Measurements from ENCODE around the gene RAPH1.
"Not testable (repeated sequence)": the region's sequence is repeated elsewhere in the genome, so short reads cannot be mapped to it uniquely, and the experiment has no call there.

The RAPH1 gene

DNA sequence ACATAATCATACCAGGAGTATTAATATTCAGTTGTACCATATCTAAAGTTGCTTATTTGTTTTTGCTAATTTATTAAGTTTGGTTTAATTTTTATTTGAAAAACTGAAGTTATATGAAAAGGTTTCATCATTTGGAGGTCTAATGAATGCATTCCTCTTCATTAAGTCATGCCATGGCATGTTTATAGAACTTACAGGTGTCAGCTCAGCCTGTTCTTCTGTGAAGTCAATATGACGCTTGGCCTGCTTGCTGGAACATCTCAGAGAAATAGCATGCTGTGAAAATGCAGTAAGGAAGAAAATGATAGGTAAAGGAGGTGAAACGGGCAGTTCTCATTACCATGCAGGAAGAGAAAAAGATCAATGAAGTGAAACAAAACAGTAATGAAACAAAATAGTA lies 58.2 kb downstream of the RAPH1 start:
- DNase-seq = no peak

DNA sequence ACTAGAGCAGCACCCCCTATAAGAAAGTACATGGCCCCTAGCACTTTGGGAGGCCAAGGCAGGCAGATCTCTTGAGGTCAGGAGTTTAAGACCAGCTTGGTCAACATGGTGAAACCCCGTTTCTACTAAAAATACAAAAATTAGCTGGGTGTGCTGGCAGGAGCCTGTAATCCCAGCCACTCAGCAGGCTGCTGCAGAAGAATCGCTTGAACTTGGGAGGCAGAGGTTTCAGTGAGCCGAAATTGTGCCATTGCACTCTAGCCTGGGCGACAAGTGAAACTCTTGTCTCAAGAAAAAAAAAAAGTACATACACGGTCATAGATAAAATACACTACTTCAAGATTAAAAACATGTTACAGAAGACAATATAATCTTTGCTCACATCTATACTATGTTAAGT lies 63.8 kb downstream of the RAPH1 start:
- DNase-seq = no peak

DNA sequence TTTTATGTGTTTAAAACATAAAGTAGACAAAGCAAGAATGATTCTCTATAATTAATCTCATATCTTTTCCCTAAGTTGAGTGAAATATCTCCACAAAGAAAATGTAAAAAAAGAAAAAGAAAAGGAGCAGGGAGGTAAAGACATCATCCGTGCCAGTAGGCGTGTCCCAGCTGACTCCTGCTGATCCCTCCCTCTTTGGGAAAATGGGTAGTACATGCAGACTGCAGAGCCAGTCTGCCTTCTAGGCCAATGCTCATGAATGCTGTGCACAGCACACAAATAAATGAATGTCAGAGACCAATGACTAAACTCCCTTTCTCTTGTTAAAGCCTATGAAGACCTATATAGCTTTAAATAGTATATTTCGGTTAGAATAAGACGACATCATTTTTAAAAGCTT lies 64.7 kb downstream of the RAPH1 start:
- no peak for DNase-seq

DNA sequence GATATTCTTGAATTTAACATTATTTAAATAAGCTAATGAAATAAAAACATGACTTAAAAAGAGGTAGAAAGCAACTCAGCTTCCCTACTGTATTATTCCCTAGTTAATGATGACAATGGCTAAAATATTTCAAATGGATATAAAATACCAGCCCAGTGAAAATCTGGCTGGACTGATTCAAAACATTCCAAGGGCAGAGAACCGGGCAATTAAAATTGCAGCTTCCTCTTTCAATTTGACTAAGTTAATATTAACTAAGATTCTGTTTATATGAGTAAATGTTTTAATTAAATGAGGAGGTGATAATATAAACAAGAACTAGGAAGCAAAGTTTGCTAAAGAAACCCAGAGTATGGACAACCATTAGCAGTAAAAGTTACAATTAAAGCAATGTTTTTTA lies 65.6 kb downstream of the RAPH1 start:
- DNase-seq = no peak

DNA sequence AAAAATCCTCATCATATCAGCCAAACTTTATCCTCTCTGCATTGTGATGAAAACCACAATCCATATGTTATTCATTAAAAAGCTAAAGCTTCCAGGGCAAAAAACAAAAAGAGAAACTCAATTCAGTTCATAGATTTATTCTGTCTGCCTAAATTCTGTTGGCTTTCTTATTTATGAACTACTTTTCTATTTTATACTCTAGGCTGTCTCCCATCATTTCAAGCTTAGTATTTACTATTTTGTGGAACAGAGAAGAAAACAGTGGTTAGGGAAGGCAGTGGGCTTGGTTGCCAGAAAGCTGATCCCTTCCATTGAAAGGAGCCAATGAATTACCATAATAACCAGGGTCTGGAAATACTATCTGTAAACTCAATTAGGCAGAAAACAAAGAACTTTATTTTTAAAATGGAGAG lies 71.8 kb downstream of the RAPH1 start:
- no peak for DNase-seq

DNA sequence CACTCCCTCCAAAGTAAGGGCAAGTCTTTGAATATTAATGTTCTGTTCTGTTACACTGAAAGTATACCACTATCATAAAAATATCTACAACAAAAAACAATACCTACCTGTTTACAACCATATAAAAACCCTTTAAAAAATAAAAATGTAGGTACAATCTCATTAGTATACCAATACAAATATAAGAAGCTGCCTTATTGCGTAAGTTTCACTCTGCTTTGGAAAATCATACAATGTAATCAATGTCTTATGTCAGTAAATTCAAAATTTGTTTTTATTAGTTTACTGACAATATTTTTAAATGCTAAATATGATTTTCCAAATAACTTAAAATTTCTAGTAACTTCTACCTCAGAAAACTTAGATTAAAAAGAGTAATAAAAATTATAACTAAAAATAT lies 72.8 kb downstream of the RAPH1 start:
- no peak for DNase-seq

DNA sequence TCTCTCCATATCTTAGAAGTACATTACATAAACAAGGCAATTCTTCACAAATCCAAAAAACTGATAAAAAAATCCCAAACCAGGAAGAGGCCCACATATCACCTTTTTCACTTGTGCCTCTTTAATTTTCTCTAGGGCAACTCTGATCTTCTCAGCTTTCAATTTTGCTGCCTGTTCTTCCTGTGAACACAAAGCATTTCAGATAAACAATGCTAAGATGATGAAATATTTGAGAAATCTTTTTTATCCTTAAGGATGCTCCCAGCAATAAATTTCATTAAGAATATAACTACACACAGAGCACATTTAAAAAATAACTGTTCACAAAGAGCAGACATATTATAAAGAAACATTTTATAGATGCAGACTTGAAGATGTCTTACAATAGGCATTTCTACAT lies 73.4 kb downstream of the RAPH1 start:
- no peak for DNase-seq

DNA sequence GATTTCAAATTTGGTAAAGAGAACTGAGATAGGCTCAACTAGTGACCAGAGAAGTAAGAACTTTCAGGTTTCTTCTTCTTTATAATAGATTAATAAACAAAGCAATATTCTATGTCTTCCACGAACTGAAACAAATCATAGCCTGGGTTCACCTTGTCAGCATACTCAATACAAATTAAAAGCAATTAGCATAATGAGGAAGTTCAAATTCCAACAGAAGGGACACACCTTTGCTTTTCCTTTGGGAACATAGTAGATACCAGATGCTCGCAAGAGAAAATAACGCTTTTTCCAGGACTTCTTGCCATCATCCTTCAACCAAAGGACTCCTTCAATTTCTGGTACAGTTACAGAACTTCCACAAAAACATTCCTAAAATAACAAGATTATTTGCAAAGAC lies 79.9 kb downstream of the RAPH1 start:
- DNase-seq = no peak

DNA sequence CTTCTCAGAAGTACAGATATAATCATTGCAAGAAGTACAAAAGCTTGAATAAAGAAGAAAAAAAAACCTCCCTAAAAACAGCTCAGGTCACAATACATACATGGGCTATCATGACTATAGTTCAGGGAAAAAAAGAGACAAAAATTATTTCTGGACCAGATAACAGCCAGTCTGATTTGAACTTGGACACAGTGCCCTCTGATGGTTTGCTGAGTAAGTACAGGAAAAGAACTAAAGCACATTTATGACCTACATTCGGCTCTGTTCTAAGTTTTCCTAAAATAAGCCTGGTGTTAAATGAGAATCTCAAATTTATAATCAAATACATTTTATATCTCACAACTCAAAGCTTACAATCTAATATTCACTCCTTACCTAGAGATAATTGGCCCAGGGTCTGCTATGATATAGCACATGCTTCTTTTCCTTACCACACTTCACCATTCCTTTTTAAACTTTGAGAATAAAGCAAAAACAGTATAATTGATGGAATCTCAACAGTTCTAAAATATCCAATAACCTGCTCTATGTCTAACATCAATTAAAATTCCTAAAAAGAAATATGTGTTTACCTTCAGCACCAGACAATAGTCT lies 81.1 kb downstream of the RAPH1 start:
- no peak for DNase-seq

DNA sequence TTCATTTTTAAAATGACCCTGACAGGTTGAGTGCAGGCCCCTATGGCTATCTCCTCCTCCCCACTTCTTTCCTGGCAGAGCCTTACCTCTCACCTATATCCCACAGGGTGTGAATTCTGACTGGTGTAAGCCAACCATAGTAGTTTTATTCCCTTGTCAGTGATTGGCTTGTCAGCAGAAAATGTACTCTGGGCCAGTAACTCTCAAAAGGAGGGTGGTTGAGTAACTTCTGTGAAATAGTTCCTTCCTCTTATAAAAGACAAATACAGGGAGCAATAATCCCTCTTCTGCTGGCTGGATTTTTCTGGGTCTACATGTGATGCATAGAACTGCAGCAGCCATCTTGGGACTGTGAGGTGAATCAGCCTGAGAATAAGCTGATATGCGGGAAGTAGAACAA lies 83.4 kb downstream of the RAPH1 start:
- DNase-seq = no peak

DNA sequence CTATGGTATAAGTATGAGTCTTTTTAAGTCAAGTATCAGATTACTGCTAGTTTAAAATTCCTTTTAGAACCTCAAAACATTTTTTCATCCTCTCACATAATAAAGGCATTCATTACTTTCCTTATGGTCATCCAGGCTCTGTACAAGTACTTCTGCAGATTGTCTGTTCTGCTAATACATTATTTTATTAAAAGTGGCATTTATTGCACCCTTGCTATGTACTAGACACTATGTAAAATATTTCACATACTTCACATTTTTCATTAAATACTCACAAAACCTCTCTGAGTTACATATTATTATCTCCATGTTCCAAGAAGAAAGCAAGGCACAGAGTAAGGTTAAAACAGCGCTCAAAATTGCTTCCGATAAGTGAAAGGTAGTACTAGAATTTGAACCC lies 84.1 kb downstream of the RAPH1 start:
- DNase-seq = no peak

DNA sequence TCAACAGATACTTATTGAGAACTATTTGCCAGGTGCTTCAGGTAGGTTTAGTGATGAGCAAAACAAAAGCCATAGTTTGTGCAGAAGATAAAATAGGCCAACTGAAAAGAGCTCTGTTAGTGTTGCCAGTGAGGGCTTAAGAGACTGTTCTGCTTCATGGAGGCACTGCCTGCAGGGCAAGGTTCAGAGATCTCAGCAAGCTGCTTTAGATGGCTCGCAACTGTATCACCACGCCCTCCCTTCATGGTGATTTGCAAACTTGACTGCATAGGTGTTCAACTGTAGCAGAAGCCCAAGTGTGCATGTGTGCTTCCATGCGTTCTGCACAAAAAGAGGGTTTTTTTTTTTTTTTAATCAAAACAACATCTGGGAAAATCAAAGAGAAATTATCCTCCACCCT lies 84.5 kb downstream of the RAPH1 start:
- no peak for DNase-seq

DNA sequence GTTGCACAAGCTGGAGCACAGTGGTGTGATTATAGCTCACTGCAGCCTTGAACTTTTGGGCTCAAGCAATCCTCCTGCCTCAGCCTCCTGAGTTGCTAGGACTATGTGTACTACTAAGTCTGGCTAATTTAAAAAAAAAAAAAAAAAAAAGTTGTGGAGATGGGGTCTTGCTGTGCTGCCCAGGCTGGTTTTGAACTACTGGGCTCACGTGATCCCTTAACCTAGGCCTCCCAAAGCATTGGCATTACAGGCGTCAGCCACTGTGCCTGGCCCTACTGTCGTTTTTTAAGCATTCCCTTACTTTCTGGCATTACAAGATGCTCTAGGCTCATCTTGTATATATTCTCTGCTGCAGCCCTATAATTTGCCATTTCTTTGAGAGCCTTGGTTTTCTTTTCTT lies 88.3 kb downstream of the RAPH1 start:
- no peak for DNase-seq

DNA sequence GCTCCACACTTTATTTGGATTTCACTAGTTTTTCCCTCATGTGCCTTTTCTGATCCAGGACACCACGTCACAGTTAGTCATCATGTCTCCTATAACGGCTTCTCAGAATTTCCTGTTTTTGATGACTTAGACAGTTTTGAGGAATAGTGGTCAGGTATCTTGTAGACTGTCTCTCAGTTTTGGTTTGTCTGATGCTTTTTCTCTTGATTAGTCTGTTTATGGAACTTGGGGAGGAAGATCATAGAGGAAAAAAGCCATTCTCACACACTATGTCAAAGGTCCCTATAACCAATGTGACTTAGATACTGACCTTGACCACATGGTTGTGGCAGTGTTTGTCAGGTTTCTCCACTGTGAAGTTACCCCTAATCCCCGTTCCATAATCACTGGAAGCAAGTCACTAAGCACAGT lies 89.0 kb downstream of the RAPH1 start:
- DNase-seq = no peak

DNA sequence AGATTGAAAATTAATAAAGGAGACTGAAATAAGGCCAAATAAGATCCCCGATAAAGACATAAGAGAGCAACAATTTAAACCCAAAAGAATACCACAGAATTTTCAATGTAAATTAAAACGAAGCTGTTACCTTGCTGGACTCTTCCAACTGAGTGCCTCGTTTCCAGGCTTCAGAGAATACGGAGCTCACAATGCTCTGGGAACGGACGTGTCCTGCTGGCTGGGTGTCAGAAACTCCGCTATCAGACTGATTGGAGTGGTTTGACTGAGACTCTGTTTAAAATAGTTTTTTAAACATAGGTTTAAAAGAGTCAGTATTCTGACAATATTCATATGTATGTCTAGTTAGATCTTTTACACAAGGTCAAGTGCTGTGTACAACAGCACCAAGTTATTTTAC lies 90.4 kb downstream of the RAPH1 start:
- DNase-seq = no peak

DNA sequence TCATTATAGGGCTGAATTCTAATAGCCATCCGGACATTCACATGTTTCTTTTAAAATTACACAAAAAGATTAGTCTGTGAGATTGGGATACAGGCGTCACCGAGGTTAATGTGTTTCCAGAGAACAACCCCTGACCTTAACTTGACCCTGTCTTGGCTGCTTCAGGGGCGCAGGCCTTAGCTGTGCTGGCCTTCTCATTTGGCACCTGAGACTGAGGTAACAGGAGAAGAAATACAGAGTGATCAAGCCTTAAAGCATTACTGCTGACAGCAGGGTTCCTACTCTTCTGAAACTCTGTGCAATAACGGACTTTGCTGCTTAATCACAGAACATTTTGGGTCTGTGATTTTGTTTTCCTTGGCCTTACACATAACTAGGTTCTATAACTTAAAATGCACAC lies 92.6 kb downstream of the RAPH1 start:
- no peak for DNase-seq

DNA sequence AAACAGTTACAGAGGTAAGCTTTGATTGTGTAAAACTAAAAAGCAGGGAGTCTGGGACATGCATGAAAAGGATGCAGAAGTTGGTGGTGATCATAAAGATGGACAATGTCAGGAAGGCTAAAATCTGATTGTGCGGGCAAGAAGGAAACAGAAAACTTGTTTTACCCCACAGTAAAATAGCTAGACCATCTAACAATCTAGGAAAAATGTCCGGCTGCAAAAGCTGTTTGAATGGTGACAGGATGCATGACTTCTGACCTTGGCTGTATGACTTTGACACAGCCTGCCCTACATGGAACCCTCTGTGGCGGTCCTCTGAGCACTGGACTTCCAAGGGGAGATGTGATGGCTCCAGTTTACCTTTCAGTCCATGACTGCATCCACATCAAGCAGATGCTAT lies 93.6 kb downstream of the RAPH1 start:
- no peak for DNase-seq

DNA sequence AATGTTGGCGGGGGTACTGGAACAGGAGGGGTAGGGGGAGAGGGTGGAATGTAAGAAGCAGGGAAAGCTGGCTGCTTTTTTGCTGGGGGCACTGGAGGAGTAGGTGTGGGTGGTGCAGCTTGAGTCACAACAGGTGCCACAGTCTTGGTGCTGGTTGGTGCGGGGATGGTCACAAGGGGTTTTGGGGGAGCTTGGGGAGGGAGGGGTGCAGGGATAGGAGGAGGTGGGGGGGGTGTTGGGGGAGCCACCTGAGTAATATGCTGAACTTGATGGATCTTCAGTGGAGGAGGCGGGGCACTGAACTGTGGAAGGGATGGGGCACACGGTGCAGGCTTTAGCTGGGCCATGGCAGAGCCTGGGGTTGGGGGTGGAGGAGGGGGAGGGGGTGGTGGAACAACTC lies 94.4 kb downstream of the RAPH1 start:
- DNase-seq = no peak

DNA sequence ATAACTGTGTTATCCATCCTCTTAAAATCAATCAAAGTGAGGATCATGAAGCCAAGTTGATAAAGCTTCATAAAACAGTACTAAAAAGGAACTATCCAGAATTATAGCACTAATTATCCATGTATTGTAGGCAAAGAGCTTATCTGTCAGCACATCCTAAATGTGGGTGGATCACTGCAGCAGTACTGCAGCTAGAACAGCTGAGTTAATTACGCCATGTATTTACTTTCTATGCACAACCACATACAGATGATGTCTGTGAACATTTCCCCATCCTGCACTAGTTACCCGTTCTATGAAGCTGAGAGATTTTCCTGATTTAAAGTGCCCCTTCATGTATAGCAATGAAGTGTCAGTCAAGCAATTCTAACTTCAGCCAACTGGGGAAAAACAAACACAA lies 96.6 kb downstream of the RAPH1 start:
- DNase-seq = no peak

DNA sequence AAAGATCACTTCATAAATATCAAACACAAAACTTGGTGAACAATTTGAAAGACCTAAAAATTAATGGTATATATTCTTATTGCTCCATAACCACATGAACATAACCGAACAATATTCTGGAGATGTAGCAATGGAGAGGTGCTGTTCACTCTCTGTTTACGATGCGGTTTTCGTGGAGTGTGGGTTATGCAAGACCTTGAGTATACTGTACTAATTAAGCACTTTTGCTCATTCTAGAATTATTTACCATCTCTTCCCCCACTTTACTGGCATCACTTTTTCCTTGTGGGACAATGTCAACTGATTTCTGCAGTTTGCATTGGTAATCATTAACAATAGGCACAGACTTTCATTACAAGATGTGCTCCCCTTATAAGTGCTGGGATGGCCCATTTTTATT lies 97.6 kb downstream of the RAPH1 start:
- no peak for DNase-seq

DNA sequence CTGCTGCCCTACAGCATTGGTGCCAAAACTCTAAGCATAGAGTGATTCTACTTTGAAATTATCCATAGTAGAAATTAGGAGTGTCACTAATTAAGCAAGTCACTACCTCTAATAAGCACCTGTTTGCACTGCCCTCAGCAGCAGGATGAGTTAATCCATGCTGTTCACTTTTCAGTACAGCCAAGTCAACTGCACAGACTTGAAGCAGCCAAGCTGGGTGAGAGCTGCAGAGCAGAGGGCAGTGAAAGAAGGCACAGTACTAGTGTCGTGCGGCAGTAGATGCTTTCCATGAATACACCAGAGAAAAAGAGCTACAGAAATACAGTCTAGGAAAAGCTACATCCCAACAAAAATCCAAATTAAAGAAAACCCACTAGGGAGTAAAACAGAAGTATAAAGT lies 98.6 kb downstream of the RAPH1 start:
- DNase-seq = no peak

DNA sequence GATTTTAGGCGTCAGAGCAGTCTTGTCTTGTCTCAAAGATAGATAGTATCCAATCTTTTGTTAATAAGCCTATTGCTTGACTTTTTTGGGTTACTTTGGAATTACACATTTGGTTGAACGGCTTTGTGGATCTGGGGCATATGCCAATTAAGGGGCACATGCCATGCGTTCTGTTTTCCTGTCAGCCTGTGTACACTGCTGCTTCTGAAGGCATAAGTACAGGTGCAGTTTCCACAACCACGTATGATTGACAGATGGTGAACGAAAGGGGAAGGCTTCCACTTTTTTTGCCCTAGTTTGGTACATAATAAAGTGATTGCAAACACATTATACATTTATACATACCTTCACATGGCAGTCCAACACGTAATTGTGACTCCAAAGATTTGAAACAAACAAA lies 102.3 kb downstream of the RAPH1 start:
- DNase-seq = no peak

DNA sequence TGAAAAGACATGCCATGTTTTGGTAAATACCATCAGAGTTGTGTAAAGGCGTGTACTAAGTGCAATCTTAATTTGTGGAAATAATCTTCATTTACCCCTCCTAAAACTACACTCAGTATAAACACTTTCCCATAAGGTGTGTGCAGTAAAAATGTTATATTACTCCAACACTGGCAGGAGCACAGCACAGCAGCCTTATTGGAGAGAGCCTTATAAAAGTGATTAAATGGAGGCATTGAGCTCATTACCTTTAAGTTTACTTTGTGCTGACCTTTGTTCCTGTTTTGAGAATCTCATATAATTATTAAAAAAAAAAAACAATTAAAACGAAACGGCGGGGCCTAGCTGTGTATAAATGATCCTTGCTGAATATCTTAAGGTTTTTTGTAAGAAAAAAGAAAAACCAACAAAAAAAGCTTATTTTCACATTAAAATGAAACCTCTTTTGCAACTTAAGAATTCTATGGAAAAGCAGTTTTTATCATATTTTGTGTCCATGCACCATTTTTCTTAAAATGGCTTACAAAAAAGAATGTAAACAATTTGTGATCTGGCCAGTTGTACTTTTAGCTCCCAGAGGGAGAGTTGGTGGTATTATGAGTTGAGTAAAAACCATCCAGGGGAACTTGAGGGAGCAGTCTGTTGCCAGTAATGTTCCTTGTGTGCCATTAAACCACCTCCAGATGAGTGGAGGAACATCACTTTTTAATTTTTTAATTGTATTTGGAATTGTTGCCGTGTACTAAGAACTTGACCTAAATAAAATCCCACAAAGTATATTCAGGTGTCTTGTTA lies 103.5 kb downstream of the RAPH1 start:
- no peak for DNase-seq

DNA sequence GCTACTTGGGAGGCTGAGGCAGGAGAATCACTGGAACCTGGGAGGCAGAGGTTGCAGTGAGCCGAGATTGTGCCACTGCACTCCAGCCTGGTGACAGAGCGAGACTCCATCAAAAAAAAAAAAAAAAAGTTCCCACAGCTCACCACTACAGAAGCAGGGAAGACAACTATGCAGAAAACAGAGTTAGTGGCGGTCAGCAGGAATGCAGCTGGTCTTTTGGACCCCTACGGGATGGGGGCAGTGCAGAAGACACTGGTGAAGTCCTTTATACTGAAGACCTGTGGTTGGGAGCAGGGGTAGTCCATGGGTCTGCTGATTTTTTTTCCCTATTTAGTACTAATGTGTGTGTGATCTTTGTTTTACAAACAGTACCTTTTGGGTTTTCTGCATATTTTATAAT lies 105.5 kb downstream of the RAPH1 start:
- DNase-seq = not testable (repeated sequence)

DNA sequence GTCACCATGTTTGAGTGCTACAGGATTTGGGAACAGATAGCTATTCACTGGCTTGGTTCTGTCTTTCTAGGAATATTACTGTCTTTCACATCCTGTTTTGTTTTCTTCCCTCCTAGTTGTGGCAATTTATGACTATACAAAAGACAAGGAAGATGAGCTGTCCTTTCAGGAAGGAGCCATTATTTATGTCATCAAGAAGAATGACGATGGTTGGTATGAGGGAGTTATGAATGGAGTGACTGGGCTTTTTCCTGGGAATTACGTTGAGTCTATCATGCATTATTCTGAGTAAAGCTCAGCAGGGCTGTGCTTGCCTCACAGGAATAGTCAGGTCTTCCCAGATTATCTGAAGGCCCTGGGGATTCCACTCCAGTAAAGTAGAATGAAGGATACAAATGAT lies 108.0 kb downstream of the RAPH1 start:
- DNase-seq = no peak

Data from NCI-H2107 (cell line).